K562 (cell line): ENCODE data around the gene EIF3I. TPM values are rescaled to one million over a fixed set of nuclear protein-coding genes. Genes with fewer than 3 reads are reported as not detected.

Source experiments
- CBX3 ChIP-seq, 2 experiments: IDR thresholded peaks; 1 replicate in 1 of 2; 2 replicates in 1 of 2; pipeline ENCODE4 v1.6.1; 2012; ENCODE audit warnings: inconsistent platforms in 2 of 2, low read length in 2 of 2, borderline replicate concordance in 1 of 2, control low read depth in 1 of 2
- GATAD2A ChIP-seq: fragments of 450-650 bp; IDR thresholded peaks from 2 replicates; pipeline ENCODE4 v1.6.1; 2017
- GATAD2B ChIP-seq: fragments of 450-650 bp; IDR thresholded peaks from 2 replicates; pipeline ENCODE4 v1.6.1; 2017; ENCODE audit warnings: mild to moderate bottlenecking, borderline replicate concordance
- HNRNPLL ChIP-seq: fragments of 200-400 bp; formaldehyde crosslinking; IDR thresholded peaks from 2 replicates; pipeline ENCODE4 v1.6.1; 2017; ENCODE audit warnings: low read length, low read depth, mild to moderate bottlenecking; ENCODE audit not compliant: poor library complexity, severe bottlenecking
- KHSRP ChIP-seq: fragments of 450-650 bp; IDR thresholded peaks from 2 replicates; pipeline ENCODE4 v1.6.1; 2017
- MAZ ChIP-seq, 2 experiments: fragments of 450-650 bp in 1 of 2; sonication (generic) in 1 of 2; formaldehyde crosslinking; IDR thresholded peaks in 1 of 2; conservative IDR thresholded peaks in 1 of 2; 2 replicates each; pipeline versions ENCODE4 v1.4.0 to v1.5.0; 2020; ENCODE audit warnings: mild to moderate bottlenecking in 1 of 2, missing genetic modification reagents in 1 of 2
- MLX ChIP-seq, 2 experiments: fragments of 450-650 bp in 1 of 2; sonication (generic) in 1 of 2; formaldehyde crosslinking; conservative IDR thresholded peaks; 2 replicates each; pipeline versions ENCODE4 v1.4.0 to v1.8.1; 2020 to 2022; ENCODE audit warnings: mild to moderate bottlenecking in 1 of 2, missing genetic modification reagents in 1 of 2
- NR4A1 ChIP-seq, 2 experiments: fragments of 250-450 bp in 1 of 2; fragments of 450-650 bp in 1 of 2; sonication (Bioruptor Pico) in 1 of 2; IDR thresholded peaks; 2 replicates each; pipeline versions ENCODE4 v1.4.0 to v1.6.1; 2016 to 2020; ENCODE audit warnings: mild to moderate bottlenecking in 2 of 2, missing compliant biosample characterization in 1 of 2, missing genetic modification characterization in 1 of 2, moderate library complexity in 1 of 2
- PTTG1 ChIP-seq: fragments of 450-650 bp; IDR thresholded peaks from 2 replicates; pipeline ENCODE4 v1.6.1; 2016; ENCODE audit warnings: low read depth, mild to moderate bottlenecking, missing genetic modification characterization, missing compliant biosample characterization
- SOX6 ChIP-seq: fragments of 450-650 bp; IDR thresholded peaks from 2 replicates; pipeline ENCODE4 v1.6.1; 2014; ENCODE audit warnings: mild to moderate bottlenecking
- ZNF347 ChIP-seq: fragments of 450-650 bp; formaldehyde crosslinking; IDR thresholded peaks from 2 replicates; pipeline ENCODE4 v1.4.0; 2020; ENCODE audit warnings: low read depth, mild to moderate bottlenecking, moderate library complexity
- polyA plus RNA-seq, 8 experiments: library from polyadenylated mRNA; depleted of rRNA in 4 of 8; stranded (reverse) in 5 of 8; unstranded in 3 of 8; fragments of >200 nt; fragmentation: Nextera tagmentation in 2 of 8; fragmentation: Illumina TruSeq in 1 of 8; extraction: Ambion mirVana in 2 of 8; extraction: Trizol in 1 of 8; gene quantifications; 2 replicates each; pipeline versions ENCODE4 v1.2.1 to v1.2.3, GENCODE V29; 2011 to 2014; ENCODE audit warnings: inconsistent platforms in 1 of 8, missing spikeins in 1 of 8
- total RNA-seq, 7 experiments: library from RNA; depleted of rRNA in 6 of 7; stranded (reverse); fragments of >200 nt in 6 of 7; fragmentation: Illumina TruSeq in 2 of 7; extraction: Trizol in 2 of 7; gene quantifications; 2 replicates each; pipeline versions ENCODE4 v1.2.1 to v1.2.3, GENCODE V29; 2011 to 2021; ENCODE audit warnings: low replicate concordance in 1 of 7
- TF ChIP-seq, protein P1 (sequence below), 2 experiments: fragments of 450-650 bp in 1 of 2; IDR thresholded peaks; 2 replicates each; pipeline ENCODE4 v1.6.1; 2011 to 2017; ENCODE audit warnings: low read depth in 2 of 2, antibody characterized with exemption in 1 of 2, borderline replicate concordance in 1 of 2, low read length in 1 of 2, mild to moderate bottlenecking in 1 of 2, mixed read lengths in 1 of 2; ENCODE audit not compliant: control insufficient read depth in 1 of 2
- TF ChIP-seq, protein P2 (sequence below), 2 experiments: fragments of 450-650 bp; IDR thresholded peaks; 2 replicates each; pipeline ENCODE4 v1.6.1; 2016; ENCODE audit warnings: mild to moderate bottlenecking in 2 of 2, borderline replicate concordance in 1 of 2, low read depth in 1 of 2, moderate library complexity in 1 of 2

The EIF3I gene
- total and polyA plus RNA-seq, 9 of the 15 experiments (the other 6 are each of a cell fraction or from before 2014, with no cell fraction given), result 414 to 1,526 (median 635) TPM

DNA sequence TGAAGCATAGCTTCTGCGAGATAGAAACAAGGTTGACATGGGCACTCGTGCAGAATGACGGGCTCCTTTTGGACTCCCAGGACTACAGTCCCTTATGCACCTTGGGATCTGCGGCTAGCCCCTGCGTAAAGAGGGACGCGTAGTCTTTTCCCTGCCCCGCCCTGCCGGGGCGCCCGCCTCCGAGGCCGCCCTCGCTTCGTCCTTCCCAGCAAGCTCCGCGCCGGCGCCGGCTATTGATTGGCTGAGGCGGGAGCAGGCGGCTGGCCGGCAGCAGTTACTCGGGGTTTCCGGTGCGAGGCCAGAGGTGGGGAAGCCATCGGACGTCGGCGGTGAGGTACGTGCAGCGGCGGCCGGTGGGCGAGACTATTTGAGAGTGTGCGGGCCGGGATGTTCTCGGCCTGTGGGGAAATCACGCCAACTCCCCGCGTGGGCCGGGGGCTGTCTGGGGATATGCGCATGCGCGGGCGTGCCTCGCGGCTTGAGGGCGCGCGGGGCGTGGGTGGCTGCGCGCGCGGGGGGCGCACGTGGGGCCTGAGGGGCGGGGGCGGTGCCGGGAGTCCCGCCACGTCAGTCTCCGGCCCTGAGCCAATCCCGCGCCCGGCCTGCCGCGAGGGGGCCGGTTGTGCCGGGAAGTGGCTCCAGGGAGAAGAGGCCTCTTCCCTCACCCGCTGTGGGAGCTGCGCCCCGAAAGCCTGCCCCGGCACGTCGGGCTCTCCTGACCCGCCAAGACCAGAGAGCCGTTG, 42.6 kb upstream of the EIF3I start, which contains the start of gene TXLNA (continued):
- TF ChIP-seq, protein P1, sequence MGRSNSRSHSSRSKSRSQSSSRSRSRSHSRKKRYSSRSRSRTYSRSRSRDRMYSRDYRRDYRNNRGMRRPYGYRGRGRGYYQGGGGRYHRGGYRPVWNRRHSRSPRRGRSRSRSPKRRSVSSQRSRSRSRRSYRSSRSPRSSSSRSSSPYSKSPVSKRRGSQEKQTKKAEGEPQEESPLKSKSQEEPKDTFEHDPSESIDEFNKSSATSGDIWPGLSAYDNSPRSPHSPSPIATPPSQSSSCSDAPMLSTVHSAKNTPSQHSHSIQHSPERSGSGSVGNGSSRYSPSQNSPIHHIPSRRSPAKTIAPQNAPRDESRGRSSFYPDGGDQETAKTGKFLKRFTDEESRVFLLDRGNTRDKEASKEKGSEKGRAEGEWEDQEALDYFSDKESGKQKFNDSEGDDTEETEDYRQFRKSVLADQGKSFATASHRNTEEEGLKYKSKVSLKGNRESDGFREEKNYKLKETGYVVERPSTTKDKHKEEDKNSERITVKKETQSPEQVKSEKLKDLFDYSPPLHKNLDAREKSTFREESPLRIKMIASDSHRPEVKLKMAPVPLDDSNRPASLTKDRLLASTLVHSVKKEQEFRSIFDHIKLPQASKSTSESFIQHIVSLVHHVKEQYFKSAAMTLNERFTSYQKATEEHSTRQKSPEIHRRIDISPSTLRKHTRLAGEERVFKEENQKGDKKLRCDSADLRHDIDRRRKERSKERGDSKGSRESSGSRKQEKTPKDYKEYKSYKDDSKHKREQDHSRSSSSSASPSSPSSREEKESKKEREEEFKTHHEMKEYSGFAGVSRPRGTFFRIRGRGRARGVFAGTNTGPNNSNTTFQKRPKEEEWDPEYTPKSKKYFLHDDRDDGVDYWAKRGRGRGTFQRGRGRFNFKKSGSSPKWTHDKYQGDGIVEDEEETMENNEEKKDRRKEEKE (IDR thresholded peaks at IDR 0.05; ENCODE audit: borderline replicate concordance in 1 of 2, control insufficient read depth in 1 of 2, low read depth in 2 of 2, low read length in 1 of 2), result peak in 1 of 2 experiments; percentile 44; a peak in 1 of 4 replicates
- TF ChIP-seq GATAD2A (peak; percentile 95), GATAD2B (peak; percentile 100), CBX3 (IDR thresholded peaks at IDR 0.05; ENCODE audit: borderline replicate concordance in 1 of 2, low read length in 2 of 2) (0 out of 3 replicates have a peak, but pooled peaks of 1 of the 2 experiments have one; percentile 55), KHSRP (no peak), MAZ (CRISPR knock-in tag; conservative IDR thresholded peaks at IDR 0.05 in 1 of 2, IDR thresholded peaks at IDR 0.05 in 1 of 2) (peak; percentile 84 to 98), NR4A1 (CRISPR knock-in tag; IDR thresholded peaks at IDR 0.05) (peak; percentile 17), NR4A1 (tag; IDR thresholded peaks at IDR 0.05) (peak; percentile 89), ZNF347 (CRISPR knock-in tag) (no peak), PTTG1 (tag) (no peak), SOX6 (peak; percentile 40; the same call in 1 of the 2 replicates), MLX (CRISPR knock-in tag; conservative IDR thresholded peaks at IDR 0.05) (peak in 1 of 2 experiments; percentile 86; a peak in 2 of 4 replicates), HNRNPLL (no peak)
- TF ChIP-seq, protein P2, sequence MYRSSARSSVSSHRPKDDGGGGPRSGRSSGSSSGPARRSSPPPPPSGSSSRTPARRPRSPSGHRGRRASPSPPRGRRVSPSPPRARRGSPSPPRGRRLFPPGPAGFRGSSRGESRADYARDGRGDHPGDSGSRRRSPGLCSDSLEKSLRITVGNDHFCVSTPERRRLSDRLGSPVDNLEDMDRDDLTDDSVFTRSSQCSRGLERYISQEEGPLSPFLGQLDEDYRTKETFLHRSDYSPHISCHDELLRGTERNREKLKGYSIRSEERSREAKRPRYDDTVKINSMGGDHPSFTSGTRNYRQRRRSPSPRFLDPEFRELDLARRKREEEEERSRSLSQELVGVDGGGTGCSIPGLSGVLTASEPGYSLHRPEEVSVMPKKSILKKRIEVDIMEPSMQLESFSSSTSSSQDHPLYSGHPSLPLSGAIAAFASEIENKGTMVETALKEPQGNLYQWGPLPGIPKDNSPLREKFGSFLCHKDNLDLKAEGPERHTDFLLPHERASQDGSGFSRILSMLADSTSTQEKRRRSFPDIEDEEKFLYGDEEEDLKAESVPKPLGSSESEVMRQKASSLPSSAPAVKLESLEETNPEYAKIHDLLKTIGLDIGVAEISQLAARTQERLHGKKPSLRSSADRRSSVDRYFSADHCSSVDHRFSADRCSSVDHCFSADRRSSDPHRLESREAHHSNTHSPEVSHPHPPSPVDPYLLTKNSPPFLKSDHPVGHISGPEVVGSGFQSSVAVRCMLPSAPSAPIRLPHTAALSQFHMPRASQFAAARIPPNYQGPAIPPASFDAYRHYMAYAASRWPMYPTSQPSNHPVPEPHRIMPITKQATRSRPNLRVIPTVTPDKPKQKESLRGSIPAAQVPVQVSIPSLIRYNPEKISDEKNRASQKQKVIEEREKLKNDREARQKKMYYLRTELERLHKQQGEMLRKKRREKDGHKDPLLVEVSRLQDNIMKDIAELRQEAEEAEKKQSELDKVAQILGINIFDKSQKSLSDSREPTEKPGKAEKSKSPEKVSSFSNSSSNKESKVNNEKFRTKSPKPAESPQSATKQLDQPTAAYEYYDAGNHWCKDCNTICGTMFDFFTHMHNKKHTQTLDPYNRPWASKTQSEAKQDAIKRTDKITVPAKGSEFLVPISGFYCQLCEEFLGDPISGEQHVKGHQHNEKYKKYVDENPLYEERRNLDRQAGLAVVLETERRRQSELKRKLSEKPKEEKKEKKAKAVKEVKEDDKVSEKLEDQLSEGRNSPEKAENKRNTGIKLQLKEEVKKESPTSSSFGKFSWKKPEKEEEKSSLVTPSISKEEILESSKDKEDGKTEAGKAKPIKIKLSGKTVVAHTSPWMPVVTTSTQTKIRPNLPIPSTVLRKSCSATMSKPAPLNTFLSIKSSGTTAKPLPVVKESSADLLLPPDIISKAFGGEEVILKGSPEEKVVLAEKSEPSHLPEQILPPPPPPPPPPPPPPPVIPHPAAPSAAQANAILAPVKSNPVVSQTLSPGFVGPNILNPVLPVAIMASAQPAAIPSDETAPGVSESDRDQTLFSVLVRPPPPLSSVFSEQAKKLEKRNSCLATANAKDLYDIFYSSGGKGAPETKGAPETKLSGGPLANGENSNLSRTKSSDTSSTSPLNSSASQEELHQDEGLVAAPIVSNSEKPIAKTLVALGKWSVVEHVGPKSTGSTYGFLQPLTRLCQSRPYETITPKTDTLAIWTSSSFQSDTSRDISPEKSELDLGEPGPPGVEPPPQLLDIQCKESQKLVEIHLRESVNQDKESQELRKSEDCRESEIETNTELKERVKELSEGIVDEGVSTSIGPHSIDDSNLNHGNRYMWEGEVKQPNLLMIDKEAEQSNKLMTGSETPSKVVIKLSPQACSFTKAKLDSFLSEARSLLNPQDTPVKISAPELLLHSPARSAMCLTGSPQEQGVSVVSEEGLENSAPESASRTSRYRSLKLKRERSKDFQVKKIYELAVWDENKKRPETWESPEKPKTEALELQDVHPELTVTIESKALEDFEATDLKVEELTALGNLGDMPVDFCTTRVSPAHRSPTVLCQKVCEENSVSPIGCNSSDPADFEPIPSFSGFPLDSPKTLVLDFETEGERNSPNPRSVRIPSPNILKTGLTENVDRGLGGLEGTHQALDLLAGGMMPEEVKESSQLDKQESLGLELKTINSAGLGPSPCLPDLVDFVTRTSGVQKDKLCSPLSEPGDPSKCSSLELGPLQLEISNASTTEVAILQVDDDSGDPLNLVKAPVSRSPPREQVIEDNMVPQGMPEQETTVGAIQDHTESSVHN (IDR thresholded peaks at IDR 0.05; ENCODE audit: borderline replicate concordance in 1 of 2, low read depth in 1 of 2), result no peak
